HUES64 (cell line): ENCODE data around the gene ARHGAP29.

Experiments
- H3K27ac ChIP-seq: 2 replicates; pipeline ENCODE4 v1.7.0; 2013; ENCODE audit warnings: low read depth, low read length, inconsistent platforms
- H3K27me3 ChIP-seq: 2 replicates; pipeline ENCODE4 v1.6.1; 2013; ENCODE audit warnings: mild to moderate bottlenecking, low read length; ENCODE audit not compliant: insufficient read depth
- H3K36me3 ChIP-seq: 2 replicates; pipeline ENCODE4 v1.6.1; 2013; ENCODE audit warnings: mild to moderate bottlenecking, low read length; ENCODE audit not compliant: insufficient read depth
- H3K4me1 ChIP-seq: 2 replicates; pipeline ENCODE4 v1.6.1; 2013; ENCODE audit warnings: mild to moderate bottlenecking, low read length, moderate library complexity; ENCODE audit not compliant: insufficient read depth
- H3K4me3 ChIP-seq: 2 replicates; pipeline ENCODE4 v1.5.1; 2013; ENCODE audit warnings: mild to moderate bottlenecking, low read length, moderate library complexity
- H3K9ac ChIP-seq: 2 replicates; pipeline ENCODE4 v1.6.1; 2013; ENCODE audit warnings: mild to moderate bottlenecking, low read depth, low read length
- H3K9me3 ChIP-seq: 2 replicates; pipeline ENCODE4 v1.6.1; 2013; ENCODE audit warnings: low read depth, low read length; ENCODE audit not compliant: insufficient read depth
- WGBS: fragments of 150-250, 120-280 bp; methylation state at CpG from one replicate; pipeline ENCODE4 v1.1.7; 2013; ENCODE audit warnings: missing lambda C conversion rate; 5-methylcytosine and 5-hydroxymethylcytosine counted together

Gene ARHGAP29

GRCh38 chr1:94199398-94199797 is 38.0 kb downstream of the ARHGAP29 start:
- H3K9me3 ChIP-seq, result no peaks in the 10 kb centered on the region
- H3K9ac ChIP-seq, result no peak overlapping the region
- H3K4me1 ChIP-seq, result no peaks in the 10 kb centered on the region
- peaks cover 23% of the 10 kb centered on the region; the same call in 1 of the 2 replicates for H3K36me3 ChIP-seq
- no peaks in the 10 kb centered on the region for H3K27me3 ChIP-seq
- 66% methylated on average over 2 of the region's 2 CpGs for WGBS
- H3K27ac ChIP-seq, result no peak overlapping the region
- no peak overlapping the region for H3K4me3 ChIP-seq

GRCh38 chr1:94194079-94194865 is 43.1 kb downstream of the ARHGAP29 start:
- WGBS, result 89% methylated on average over 2 of the region's 2 CpGs
- H3K27ac ChIP-seq, result no peak overlapping the region

GRCh38 chr1:94193128-94193527 is 44.3 kb downstream of the ARHGAP29 start:
- Histone ChIP-seq H3K9me3 (no peaks in the 10 kb centered on the region), H3K36me3 (no peaks in the 10 kb centered on the region), H3K4me3 (no peak overlapping the region), H3K4me1 (no peaks in the 10 kb centered on the region), H3K27ac (no peak overlapping the region), H3K9ac (no peak overlapping the region), H3K27me3 (no peaks in the 10 kb centered on the region)
- WGBS, result 100% methylated on average over 1 of the region's 1 CpG

More at GRCh38 chr1:94194079-94194865, 43.1 kb downstream of the ARHGAP29 start:
- H3K4me3 ChIP-seq, result no peak overlapping the region
- H3K4me1 ChIP-seq, result no peaks in the 10 kb centered on the region
- H3K9ac ChIP-seq, result no peak overlapping the region
- H3K27me3 ChIP-seq, result no peaks in the 10 kb centered on the region
- H3K36me3 ChIP-seq, result no peaks in the 10 kb centered on the region
- H3K9me3 ChIP-seq, result no peaks in the 10 kb centered on the region

GRCh38 chr1:94191216-94191615 is 46.2 kb downstream of the ARHGAP29 start:
- Histone ChIP-seq H3K27ac (no peak overlapping the region), H3K27me3 (no peaks in the 10 kb centered on the region), H3K4me3 (no peak overlapping the region), H3K9ac (no peak overlapping the region), H3K4me1 (no peaks in the 10 kb centered on the region), H3K36me3 (peaks cover 2% of the 10 kb centered on the region; the same call in 1 of the 2 replicates), H3K9me3 (no peaks in the 10 kb centered on the region)
- WGBS, result no CpG with 5 or more reads among the region's 1 CpG

GRCh38 chr1:94186946-94187345 is 50.4 kb downstream of the ARHGAP29 start:
- H3K27ac ChIP-seq, result no peak overlapping the region
- H3K9ac ChIP-seq, result no peak overlapping the region
- 97% methylated on average over 3 of the region's 3 CpGs for WGBS
- H3K9me3 ChIP-seq, result no peaks in the 10 kb centered on the region
- peaks cover 25% of the 10 kb centered on the region; the same call in 1 of the 2 replicates for H3K36me3 ChIP-seq
- H3K27me3 ChIP-seq, result no peaks in the 10 kb centered on the region
- H3K4me3 ChIP-seq, result no peak overlapping the region
- H3K4me1 ChIP-seq, result no peaks in the 10 kb centered on the region

- no peak overlapping the region for H3K4me3 ChIP-seq
- no peaks in the 10 kb centered on the region for H3K27me3 ChIP-seq
- peaks cover 41% of the 10 kb centered on the region; the same call in 1 of the 2 replicates for H3K36me3 ChIP-seq
- no peak overlapping the region for H3K9ac ChIP-seq
- H3K27ac ChIP-seq, result no peak overlapping the region
- WGBS, result 95% methylated on average over 3 of the region's 3 CpGs
- H3K9me3 ChIP-seq, result no peaks in the 10 kb centered on the region
- no peaks in the 10 kb centered on the region for H3K4me1 ChIP-seq
Measured at GRCh38 chr1:94183197-94183815, 54.1 kb downstream of the ARHGAP29 start.

- no peaks in the 10 kb centered on the region for H3K27me3 ChIP-seq
- no peak overlapping the region for H3K9ac ChIP-seq
- no peaks in the 10 kb centered on the region for H3K4me1 ChIP-seq
- no peaks in the 10 kb centered on the region for H3K9me3 ChIP-seq
- no CpG with 5 or more reads among the region's 1 CpG for WGBS
- H3K36me3 ChIP-seq, result peaks cover 44% of the 10 kb centered on the region; the same call in 1 of the 2 replicates
- H3K27ac ChIP-seq, result no peak overlapping the region
- no peak overlapping the region for H3K4me3 ChIP-seq
Measured at GRCh38 chr1:94182191-94182590, 55.2 kb downstream of the ARHGAP29 start.

- Histone ChIP-seq H3K27ac (no peak overlapping the region), H3K36me3 (peaks cover 37% of the 10 kb centered on the region; the same call in 1 of the 2 replicates), H3K9ac (no peak overlapping the region), H3K4me3 (no peak overlapping the region), H3K9me3 (no peaks in the 10 kb centered on the region), H3K27me3 (no peaks in the 10 kb centered on the region), H3K4me1 (no peaks in the 10 kb centered on the region)
- 100% methylated on average over 1 of the region's 1 CpG for WGBS
Measured at GRCh38 chr1:94180650-94181049, 56.7 kb downstream of the ARHGAP29 start.

GRCh38 chr1:94178901-94179300 is 58.5 kb downstream of the ARHGAP29 start:
- Histone ChIP-seq H3K9me3 (no peaks in the 10 kb centered on the region), H3K27me3 (no peaks in the 10 kb centered on the region), H3K27ac (no peak overlapping the region), H3K36me3 (peaks cover 33% of the 10 kb centered on the region), H3K9ac (no peak overlapping the region), H3K4me3 (no peak overlapping the region), H3K4me1 (no peaks in the 10 kb centered on the region)

GRCh38 chr1:94169126-94169525 is 68.3 kb downstream of the ARHGAP29 start:
- Histone ChIP-seq H3K9ac (no peak overlapping the region), H3K4me3 (no peak overlapping the region), H3K36me3 (peaks cover 6% of the 10 kb centered on the region), H3K27ac (no peak overlapping the region), H3K4me1 (no peaks in the 10 kb centered on the region), H3K9me3 (no peaks in the 10 kb centered on the region), H3K27me3 (no peaks in the 10 kb centered on the region)
- WGBS, result 97% methylated on average over 2 of the region's 3 CpGs

- H3K36me3 ChIP-seq, result no peaks in the 10 kb centered on the region
- no peaks in the 10 kb centered on the region for H3K9me3 ChIP-seq
- no peak overlapping the region for H3K9ac ChIP-seq
- no peak overlapping the region for H3K4me3 ChIP-seq
- H3K27me3 ChIP-seq, result no peaks in the 10 kb centered on the region
- H3K27ac ChIP-seq, result no peak overlapping the region
- WGBS, result 99% methylated on average over 5 of the region's 5 CpGs
- no peaks in the 10 kb centered on the region; the same call in 1 of the 2 replicates for H3K4me1 ChIP-seq
Measured at GRCh38 chr1:94165843-94166242, 71.5 kb downstream of the ARHGAP29 start.
